HG02938 (cell line): Measurements from ENCODE around the gene ZCCHC14.

Experiments
- ATAC-seq: cut with Tn5 transposase; IDR thresholded peaks from one replicate; pipeline ENCODE4 v1.9.1; 2021; ENCODE audit warnings: mild to moderate bottlenecking, moderate library complexity; ENCODE audit not compliant: unreplicated experiment

ZCCHC14 gene

GRCh38 chr16:87492721-87493607, at the start of gene ZCCHC14:
Gene ZCCHC14, minus strand, starts transcription at chr16:87493024. Its CDS starts 786 bp downstream, at chr16:87492238.
- peak; percentile 85 for ATAC-seq

GRCh38 chr16:87541872-87542234, 49.0 kb upstream of the ZCCHC14 start:
- ATAC-seq, result no peak

GRCh38 chr16:87541147-87541871, 48.5 kb upstream of the ZCCHC14 start:
- no peak for ATAC-seq

GRCh38 chr16:87540897-87541146, 48.0 kb upstream of the ZCCHC14 start:
- ATAC-seq, result no peak

- no peak for ATAC-seq
Observed at GRCh38 chr16:87540072-87540896, 47.5 kb upstream of the ZCCHC14 start.

GRCh38 chr16:87539113-87539512, 46.3 kb upstream of the ZCCHC14 start:
- ATAC-seq, result no peak

- ATAC-seq, result no peak
Observed at GRCh38 chr16:87538594-87538993, 45.8 kb upstream of the ZCCHC14 start.

GRCh38 chr16:87538160-87538559, 45.3 kb upstream of the ZCCHC14 start:
- no peak for ATAC-seq

- no peak for ATAC-seq
Observed at GRCh38 chr16:87536795-87537142, 43.9 kb upstream of the ZCCHC14 start.

GRCh38 chr16:87535855-87536794, 43.3 kb upstream of the ZCCHC14 start:
- no peak for ATAC-seq

- ATAC-seq, result no peak
Observed at GRCh38 chr16:87535457-87535854, 42.6 kb upstream of the ZCCHC14 start.

GRCh38 chr16:87534751-87535150, 41.9 kb upstream of the ZCCHC14 start:
- no peak for ATAC-seq

- ATAC-seq, result no peak
Observed at GRCh38 chr16:87534030-87534653, 41.3 kb upstream of the ZCCHC14 start.

GRCh38 chr16:87533061-87533460, 40.2 kb upstream of the ZCCHC14 start:
- no peak for ATAC-seq

GRCh38 chr16:87531418-87531817, 38.6 kb upstream of the ZCCHC14 start:
- no peak for ATAC-seq

- no peak for ATAC-seq
Observed at GRCh38 chr16:87528690-87529579, 36.1 kb upstream of the ZCCHC14 start.

GRCh38 chr16:87527055-87527724, 34.4 kb upstream of the ZCCHC14 start:
- no peak for ATAC-seq

- ATAC-seq, result no peak
Observed at GRCh38 chr16:87526238-87526947, 33.6 kb upstream of the ZCCHC14 start.
